Stimulated activated CD4-positive, alpha-beta T cell treated with anti-CD3 and anti-CD28 coated beads, Interleukin-1b, Interleukin-23, amount 100 ng/mL, for 48 hours (primary cell): ENCODE results near the gene STIM2.
A peak's percentile ranks its signal among the peaks of the same experiment; 100 is the strongest.
"Not testable (repeated sequence)": the region's sequence is repeated elsewhere in the genome, so short reads cannot be mapped to it uniquely, and the experiment has no call there.

ENCODE experiments used
- DNase-seq: peaks from one replicate; pipeline ENCODE4 v3.0.0-alpha.2; 2020

Gene STIM2

DNA sequence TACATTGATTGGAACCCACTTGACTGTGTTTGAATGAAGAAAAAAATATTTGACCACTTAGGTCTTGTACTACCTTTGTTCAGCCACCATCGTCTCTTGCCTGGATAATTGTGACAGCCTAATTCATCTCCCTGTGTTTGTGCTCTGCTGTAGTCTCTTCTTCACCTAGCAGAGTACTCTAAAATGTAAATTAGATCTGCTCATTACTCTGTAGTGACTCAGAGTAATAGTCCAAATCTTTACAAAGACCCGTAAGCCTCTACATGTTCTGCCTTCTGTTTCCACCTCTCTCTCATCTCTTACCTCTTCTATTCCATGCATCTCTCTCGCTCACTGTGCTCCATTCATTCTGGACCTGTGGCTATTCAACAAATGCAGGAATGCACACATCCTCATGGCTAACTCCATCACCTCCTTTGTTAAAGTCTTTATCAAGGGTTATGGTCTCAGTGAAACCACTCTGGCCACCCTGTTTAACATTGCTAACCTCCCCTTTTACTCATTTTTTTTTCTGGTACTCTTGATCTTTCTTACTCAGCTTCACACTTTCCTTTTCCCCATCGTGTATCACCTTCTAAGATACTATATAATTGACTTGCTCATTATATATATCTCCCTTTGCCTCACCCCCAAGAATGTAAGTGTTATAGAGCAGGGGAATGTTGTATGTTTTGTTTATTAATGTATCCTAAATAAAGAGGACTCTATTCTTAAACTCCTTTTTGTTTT lies 98.4 kb downstream of the STIM2 start:
- peak; percentile 3 for DNase-seq

DNA sequence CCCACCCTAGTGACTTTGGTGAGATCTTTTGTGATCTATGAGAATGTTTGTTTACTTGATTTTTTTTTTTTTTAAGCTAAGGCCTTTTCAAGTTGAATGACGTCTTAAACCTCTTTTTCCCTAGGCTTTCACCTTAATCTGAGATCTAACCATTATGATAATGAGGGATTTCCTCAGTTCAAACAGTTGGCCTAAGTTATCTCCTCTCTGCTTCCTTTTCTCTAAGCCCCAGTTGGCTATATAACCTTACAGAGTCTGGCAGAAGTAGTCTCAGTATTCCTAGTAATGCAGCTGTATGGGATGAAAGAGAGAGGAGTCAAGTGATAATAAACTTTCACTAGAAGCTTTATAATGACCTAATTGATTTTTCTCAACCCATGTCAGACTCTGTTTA lies 99.0 kb downstream of the STIM2 start:
- DNase-seq: no peak

DNA sequence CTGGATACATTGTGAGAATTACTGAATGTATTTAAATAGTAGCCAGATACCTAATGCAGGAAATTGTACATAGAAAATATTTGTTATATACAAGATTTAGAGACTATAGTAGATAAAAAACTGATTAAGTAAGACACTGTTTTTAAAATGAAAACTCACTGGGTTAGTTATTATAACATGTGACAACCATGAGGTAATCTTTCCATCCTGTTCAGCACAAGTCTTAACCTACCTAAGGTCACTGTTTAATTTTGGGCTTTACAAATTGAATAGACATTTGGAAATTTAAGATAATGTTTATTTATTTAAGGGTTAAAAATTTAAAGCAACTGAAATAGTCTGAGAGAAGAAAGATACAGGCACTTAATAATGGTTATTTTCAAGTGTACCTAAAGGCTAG lies 102.1 kb downstream of the STIM2 start:
- DNase-seq: no peak

DNA sequence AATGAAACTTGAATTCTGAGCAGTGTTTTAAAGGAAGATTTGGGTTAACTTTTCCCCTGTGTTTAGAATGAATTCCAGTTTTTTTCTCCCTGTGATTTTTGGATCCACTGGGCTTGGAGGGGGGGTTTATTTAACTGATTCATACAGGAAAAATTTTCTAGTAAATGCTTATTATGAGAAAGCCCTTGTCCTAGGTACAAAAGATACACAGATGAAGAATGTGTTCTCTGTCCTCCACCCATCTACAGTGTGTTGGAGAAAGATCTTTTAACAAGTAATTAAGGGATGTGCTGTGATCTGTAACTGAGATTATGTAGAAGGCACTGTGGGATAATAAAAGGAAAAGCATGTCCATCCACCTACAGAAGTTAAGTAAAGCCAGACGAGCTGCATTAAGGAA lies 103.9 kb downstream of the STIM2 start:
- DNase-seq: no peak

DNA sequence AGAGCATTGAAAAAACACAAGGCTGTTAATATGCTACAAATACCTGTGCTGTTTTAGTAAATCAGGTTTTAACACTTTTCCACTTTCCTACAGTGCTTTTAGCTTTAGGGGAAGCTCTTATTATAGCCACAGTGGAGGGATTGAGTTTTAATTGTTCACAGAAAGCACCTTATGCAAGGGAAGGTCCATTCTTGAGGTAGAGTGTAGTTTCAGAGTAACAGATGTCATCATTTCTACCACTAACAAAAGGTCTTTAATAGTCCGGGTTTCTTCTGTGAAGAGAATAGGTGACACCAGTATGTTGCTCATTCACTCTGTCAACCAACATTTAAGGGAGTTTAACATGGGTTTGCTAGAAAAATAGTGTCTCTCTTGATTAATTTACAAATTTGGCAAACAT lies 104.4 kb downstream of the STIM2 start:
- DNase-seq: no peak

DNA sequence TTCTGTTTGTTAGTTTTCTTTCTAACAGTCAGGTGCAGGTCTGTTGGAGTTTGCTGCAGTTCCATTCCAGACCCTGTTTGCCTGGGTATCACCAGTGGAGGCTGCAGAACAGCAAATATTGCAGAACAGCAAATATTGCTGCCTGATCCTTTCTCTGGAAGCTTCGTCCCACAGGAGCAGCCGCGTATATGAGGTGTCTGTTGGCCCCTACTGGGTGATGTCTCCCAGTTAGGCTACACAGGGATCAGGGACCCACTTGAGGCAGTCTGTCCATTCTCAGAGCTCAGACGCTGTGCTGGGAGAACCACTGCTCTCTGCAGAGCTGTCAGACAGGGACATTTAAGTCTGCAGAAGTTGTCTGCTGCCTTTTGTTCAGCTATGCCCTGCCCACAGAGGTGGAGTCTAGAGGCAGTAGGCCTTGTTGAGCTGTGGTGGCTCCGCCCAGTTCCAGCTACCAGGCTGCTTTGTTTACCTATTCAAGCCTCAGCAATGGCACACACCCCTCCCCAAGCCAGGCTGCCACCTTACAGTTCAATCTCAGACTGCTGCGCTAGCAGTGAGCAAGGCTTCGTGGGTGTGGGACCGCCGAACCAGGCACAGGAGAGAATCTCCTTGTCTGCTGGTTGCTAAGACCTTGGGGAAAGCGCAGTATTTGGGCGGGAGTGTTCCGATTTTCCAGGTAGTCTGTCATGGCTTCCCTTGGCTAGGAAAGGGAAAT lies 115.0 kb downstream of the STIM2 start:
- DNase-seq: not testable (repeated sequence)

DNA sequence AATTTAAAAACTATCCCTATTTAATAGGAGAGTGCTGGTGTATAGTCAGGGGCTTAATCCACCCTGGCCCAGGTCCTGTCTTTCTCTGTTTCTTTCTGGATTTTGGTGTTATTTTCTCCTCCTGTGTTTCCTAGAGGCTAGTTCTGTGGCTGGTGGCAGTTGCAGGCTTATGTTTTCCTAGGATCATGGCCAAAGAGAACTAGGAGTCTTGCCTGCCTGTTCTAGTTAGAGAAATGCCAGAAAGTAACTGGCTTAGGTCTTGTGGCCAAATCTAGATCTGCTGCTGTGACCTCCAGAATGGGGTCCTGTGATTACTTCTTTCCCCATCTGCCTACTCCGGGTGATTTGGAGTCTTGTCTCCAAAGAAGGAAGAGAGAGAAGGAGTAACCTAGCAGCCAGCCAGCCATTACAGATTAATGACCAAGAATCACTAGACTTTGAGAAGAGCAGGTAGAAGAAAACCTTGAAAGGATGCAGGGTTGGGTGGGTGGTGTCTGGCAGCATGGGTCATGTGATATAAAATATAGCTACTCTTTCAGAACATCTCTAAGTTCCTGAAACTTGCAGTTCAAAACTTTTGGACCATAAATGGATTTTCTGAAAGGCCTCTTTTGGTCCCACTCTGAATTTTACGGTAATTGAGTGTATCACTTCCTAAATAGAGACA lies 117.9 kb downstream of the STIM2 start:
- no peak for DNase-seq

DNA sequence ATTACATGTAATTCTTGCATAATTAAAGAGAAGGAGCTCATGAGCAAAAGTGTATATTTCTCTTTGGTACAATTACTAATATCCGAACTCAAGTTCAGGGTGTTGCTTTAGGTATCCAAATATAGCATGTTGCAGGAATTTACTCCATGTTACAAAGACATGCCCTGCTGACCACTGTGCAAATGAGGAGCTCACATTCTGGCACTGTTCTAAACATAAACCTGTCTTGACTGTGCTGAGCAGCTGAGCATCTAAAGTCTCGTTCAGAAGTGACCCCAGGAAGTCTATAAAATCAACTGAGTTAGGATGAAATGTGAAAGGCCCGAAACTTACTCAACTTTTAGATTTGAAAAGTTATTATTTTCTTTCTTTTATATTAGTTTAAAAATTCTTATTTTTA lies 124.3 kb downstream of the STIM2 start:
- DNase-seq: no peak

DNA sequence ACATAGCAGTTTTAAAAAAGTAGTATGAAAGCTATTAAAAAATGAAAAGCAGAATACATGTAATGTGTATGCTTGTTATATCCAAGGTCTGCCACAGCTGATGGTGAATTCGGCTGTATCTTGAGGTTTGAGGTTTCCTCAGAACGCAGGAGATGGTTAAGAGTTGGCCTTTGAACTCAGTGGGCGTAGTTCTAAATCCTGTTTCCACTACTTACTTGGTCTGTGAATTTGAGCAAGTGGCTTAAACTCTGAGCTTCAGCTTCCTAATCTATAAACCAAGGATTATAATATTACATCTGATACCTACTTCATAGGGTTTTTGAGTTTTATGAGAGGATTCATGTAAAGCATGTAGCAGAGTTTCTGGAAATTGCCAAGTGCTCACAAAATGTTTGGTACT lies 125.2 kb downstream of the STIM2 start:
- peak; percentile 24 for DNase-seq

DNA sequence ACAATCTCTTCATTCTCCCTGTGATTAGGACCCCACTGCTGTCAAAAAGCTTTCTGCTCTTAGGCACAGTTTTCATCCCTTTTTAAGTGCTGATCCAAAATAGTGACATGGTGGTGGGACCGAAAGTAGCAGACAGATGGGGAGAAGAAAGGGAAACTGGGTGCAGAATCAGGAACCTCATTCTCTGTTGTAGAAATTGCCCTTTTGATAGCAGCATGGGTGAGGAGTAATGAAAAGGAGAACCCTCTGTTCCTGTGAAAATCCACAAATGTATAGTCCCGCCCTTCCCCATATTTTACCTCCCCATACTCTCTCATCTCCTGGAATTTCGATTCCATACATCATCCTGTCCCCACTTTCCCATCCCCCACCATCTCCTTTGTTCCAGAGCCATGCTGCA lies 126.5 kb downstream of the STIM2 start:
- no peak for DNase-seq

DNA sequence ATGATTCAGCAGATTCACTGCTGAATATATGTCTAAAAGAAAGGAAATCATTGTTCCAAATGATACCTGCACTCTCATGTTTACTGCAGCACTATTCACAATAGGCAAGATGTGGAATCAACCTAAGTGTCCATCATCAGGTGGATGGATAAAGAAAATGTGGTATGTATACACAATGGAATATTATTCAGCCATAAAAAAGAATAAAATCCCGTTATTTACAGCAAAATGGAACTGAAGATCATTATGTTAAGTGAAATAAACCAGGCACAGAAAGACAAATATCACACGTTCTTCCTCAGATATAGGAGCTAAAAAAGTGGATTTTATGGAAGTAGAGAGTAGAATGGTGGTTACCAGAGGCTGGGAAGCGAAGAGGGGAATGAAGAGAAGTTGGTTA lies 130.4 kb downstream of the STIM2 start:
- no peak for DNase-seq

DNA sequence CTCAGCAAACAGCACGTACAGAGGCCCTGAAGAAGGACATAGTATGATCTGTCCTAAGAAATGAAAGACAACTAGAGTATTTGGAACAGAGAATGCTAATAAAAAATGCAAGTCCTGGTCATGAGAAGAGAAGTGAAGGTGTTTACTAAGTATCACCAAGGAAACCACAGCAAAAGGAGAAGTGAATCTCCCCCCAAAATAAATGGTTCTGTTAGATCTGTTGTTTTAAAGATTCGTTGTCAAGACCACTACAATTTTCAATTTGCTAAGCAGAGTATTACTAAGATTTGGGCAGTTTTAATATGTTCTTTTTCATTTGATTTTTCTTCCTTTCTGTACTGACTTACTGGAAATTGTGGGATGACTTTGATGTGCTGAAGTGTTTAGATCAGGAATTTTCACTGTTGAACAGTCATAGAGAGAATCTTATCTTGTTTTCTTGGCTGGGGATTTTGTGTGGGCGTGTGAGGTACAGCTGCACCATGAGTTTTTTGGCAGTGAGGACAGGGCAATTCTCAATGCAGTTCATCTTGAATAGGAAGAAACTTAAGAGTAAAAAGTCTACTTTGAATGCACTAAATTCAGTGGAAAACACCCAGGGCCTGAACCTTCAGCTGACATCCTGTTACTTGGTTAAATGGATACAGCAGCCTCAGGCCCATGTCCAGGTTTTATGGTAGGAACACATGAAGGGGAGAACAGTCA lies 132.2 kb downstream of the STIM2 start:
- DNase-seq: peak; percentile 10

DNA sequence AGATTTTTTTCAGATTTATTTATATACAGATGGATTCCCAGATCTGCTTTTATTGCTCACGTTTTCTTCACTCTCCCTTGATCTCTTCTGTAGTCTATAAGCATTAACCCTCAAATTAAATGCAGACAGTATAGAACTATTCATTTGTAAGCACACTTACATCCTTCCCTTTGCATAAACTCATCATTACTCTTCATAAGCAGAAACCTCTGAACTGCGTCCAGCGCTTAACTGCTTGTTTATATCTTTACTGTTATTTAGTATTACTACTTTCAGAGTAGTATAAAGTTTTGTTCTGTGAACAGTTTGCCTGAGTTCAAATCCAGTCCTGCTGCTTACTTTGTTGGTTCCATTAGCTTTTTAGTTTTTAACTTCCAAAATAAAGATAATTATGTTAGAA lies 132.9 kb downstream of the STIM2 start:
- DNase-seq: no peak

DNA sequence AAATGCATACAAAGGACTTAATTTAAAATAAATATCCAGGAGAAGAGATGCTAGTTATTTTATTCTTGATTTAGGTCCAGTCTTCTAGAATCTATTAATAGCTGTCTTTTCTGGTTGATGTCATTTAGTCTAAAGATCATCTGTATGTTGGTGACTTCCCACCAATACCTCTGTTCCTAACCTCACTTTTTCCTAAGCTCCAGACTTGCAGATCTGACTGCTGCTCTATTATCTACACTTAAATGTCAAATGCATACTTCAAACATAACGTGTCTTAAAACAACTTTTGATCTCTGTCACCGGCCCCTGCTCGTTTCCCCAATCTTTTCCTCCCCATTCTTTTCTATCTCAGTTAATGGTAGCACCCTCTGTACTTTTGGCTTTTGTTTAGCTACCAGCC lies 133.3 kb downstream of the STIM2 start:
- DNase-seq: no peak

DNA sequence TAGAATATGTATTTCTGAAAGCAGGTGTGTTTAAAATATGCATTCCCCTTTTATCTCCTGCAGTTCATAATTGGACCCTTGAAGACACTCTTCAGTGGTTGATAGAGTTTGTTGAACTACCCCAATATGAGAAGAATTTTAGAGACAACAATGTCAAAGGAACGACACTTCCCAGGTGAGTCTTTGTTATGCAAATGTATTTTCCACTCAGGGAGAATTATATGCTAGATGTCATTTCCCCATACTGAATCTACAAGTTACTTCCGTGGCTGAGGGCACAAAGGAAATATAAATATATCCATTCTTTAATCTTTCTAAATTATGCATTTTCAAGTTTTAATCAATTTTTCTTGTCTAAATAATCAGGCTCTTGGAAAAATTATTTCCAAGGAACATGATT lies 134.7 kb downstream of the STIM2 start:
- no peak for DNase-seq

DNA sequence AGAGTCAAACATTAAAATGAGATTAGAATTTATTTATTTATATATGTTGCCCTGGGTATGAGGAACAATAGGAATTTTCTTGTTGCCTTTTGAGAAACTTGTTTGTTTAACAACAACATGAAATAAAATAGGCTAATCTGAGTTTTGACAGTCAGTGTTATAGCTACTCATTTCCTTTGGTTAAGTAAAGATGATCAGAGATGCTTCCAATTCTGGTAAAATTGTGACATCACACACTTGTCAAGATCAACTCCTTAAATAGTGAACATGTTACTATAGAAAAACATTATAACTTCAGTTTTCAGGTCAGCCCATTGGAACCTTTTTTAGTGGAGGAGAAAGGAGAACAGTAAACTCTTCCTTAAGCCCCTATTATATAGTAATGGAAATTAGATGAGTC lies 136.1 kb downstream of the STIM2 start:
- DNase-seq: no peak

DNA sequence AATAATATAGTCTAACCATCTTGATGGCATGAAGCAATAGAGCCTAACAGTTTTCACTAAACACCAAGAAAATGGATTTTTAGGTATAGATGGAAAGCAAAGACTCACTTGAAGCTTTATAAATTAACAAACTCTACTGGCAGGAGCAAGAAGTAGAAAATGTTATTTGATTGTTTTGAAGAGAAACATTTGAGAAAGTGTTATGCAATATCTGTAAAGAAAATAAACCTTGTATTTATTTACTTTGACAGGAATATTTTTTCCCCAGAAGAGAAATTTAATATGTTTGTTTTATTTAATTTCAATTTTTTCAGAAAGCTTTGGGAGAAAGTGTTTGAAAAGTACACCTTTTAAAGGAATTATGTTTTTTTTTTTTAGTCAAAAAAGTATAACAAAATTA lies 139.0 kb downstream of the STIM2 start:
- no peak for DNase-seq

DNA sequence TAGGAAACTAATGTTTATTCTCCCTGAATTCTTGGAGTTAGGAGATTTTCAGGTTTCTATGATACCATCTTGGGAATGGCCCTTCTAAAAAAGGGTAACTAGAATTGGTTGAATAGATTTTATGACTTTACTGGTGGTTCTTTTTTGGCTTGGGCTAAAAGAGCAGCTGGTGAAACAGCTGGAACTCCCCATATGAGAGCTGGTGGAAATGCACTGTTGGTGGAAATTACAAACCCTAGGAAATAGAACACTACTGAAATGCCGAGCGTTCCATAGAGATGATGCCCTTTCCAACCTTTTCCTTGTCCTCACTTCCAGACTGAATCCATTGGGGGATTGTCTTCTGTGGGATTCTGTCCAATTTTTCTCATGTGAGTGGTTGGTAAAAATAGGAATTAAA lies 139.5 kb downstream of the STIM2 start:
- no peak for DNase-seq

DNA sequence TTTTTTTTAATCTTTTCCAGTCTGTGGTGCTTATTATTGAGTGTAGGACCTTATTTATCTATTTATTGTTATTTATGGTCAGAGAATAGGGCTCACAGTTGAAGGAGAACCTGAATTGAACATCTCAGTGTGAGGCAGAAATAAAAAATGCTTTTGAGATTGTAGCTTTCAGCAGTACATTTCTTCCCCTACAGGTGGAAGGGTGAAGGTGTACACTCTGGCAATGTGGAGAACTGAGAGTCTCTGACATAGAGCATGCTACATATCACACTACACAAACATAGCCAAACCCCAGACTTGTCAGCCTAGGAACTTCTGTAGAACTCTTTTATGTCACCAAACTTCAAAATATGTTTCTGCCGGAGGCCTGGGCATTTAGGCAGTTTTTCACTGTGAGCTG lies 140.2 kb downstream of the STIM2 start:
- no peak for DNase-seq

DNA sequence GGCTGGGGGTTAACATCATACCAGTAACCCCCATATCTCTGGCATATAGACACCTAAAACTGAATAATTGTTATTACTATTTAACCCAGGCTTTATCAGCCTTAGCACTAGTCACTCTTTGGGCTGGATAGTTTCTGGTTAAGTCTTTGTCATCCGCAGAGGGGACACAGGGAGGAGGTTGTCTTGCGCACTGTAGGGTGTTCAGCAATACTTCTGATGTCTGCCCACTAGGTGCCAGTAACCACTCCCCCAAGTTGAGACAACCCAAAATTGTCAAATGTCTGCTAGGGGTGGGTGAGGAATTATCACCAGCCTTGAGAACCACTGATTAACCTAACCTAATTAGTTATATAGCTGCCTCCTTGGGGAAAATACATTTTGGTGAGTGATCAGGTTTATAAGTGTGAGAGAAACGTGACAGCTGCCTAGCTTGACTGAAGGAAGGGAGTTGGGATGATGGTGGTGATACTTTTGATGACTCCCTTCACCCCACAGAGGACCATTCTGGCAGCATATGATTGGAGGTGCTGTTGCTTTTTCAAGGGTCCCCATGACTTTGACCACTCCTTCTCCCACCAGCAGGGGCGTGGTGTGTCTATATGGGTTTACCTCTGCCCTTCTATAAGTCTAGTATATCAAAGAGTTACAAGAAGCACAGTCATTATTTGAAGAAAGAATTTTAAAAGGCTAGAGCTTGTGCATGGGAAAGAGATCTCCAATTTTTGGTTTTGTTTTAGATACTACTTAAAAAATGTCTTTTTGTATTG lies 140.9 kb downstream of the STIM2 start:
- no peak for DNase-seq

DNA sequence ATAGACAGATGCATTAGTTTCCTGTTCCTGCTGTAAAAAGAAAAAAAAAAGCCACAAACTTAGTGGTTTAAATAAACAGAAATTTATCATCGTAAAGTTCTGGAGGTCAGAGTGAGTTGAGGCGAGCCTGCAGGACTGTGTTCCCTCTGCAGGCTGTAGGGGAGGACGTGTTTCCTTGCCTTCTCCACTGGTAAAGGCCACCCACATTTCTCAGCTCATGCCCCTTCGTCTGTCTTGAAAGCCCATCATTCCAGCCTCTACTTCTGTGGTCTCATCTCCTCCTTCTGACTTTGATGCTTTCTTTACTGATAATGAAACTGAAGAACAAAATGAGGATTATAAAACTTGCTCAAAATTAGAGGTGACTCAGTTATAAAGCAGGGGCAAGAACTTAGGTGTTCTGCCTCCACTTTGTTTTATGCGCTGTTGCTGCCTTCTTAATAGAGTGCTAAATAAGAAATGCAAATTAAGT lies 143.0 kb downstream of the STIM2 start:
- peak; percentile 50 for DNase-seq

DNA sequence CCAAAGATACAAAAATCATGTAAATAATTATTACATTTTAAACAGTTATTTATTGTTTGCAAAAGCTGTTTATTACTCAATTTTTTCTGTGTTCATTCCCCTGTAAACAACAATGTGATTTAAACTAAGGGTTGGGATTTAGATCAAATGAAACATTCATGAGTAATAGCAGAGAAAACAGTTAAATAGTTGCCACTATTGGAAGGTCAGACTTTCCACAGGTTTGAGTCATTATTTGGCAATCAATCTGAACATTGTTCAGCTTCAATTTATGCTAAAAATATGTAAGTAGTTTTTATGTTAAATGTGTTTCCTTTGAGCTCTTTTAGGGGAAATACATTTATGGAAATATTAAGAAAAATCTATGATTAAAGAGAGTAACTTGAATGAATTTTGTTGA lies 144.9 kb downstream of the STIM2 start:
- no peak for DNase-seq
